ENCODE data around the gene ZNF211. TPM values are rescaled to one million over a fixed set of nuclear protein-coding genes. Genes with fewer than 3 reads are reported as not detected.

The ZNF211 gene
- total RNA-seq, 6 experiments from 2014 or later, result 1.7 to 5.4 (median 3.9) TPM

- intact Hi-C loops (cut with DNase I), result no loop called here
- ATAC-seq, result no peak
- TF ChIP-seq CTCF (IDR thresholded peaks at IDR 0.05) (no peak), POLR2A (IDR thresholded peaks at IDR 0.05) (no peak)
These were observed 38.3 kb downstream of the ZNF211 start for GRCh38 chr19:57671124-57671895.

GRCh38 chr19:57672466-57672865, 39.5 kb downstream of the ZNF211 start:
- H3K27me3 ChIP-seq, result no peaks in the 10 kb centered on the region
- H3K36me3 ChIP-seq, result no peaks in the 10 kb centered on the region
- 73% methylated on average over 4 of the region's 4 CpGs for WGBS (ENCODE audit: insufficient coverage, low coverage, low lambda C conversion rate, missing lambda C conversion rate)
- H3K4me3 ChIP-seq, result no peak overlapping the region
- DNase-seq, result no peak
- no peaks in the 10 kb centered on the region for H3K4me1 ChIP-seq
- no peak for ATAC-seq
- peaks cover 0 to 4% (median 0%) of the 10 kb centered on the region in 4 donors for H3K9me3 ChIP-seq
- TF ChIP-seq CTCF (IDR thresholded peaks at IDR 0.05) (no peak), POLR2A (IDR thresholded peaks at IDR 0.05) (no peak)
- intact Hi-C loops (cut with DNase I), result no loop called here
- no peak overlapping the region for H3K27ac ChIP-seq

More at GRCh38 chr19:57671124-57671895, 38.3 kb downstream of the ZNF211 start:
- WGBS (ENCODE audit: insufficient coverage, low coverage, low lambda C conversion rate, missing lambda C conversion rate), result 49% methylated on average over 7 of the region's 7 CpGs
- no peaks in the 10 kb centered on the region for H3K27me3 ChIP-seq
- H3K27ac ChIP-seq, result no peak overlapping the region
- H3K9me3 ChIP-seq, result peaks cover 0 to 4% (median 0%) of the 10 kb centered on the region in 4 donors
- no peak for DNase-seq
- H3K4me3 ChIP-seq, result no peak overlapping the region
- H3K4me1 ChIP-seq, result no peaks in the 10 kb centered on the region
- no peaks in the 10 kb centered on the region for H3K36me3 ChIP-seq

GRCh38 chr19:57675881-57676280, 42.9 kb downstream of the ZNF211 start:
- intact Hi-C loops (cut with DNase I), result no loop called here
- TF ChIP-seq CTCF (IDR thresholded peaks at IDR 0.05) (no peak), POLR2A (IDR thresholded peaks at IDR 0.05) (no peak)
- DNase-seq (no peak), ATAC-seq (no peak)
- Histone ChIP-seq H3K27ac (no peak overlapping the region), H3K4me3 (no peak overlapping the region), H3K4me1 (no peaks in the 10 kb centered on the region), H3K9me3 (peaks cover 0 to 4% (median 0%) of the 10 kb centered on the region in 4 donors), H3K36me3 (no peaks in the 10 kb centered on the region), H3K27me3 (no peaks in the 10 kb centered on the region)
- 50% methylated on average over 2 of the region's 2 CpGs for WGBS (ENCODE audit: insufficient coverage, low coverage, low lambda C conversion rate, missing lambda C conversion rate)

- Histone ChIP-seq H3K4me3 (peak overlapping the region; percentile 89 to 91 (median 91)), H3K9me3 (peaks cover 3 to 19% (median 11%) of the 10 kb centered on the region in 4 donors), H3K27me3 (no peaks in the 10 kb centered on the region), H3K36me3 (peaks cover 0 to 15% (median 3%) of the 10 kb centered on the region in 4 donors), H3K27ac (no peak overlapping the region), H3K4me1 (peaks cover 0 to 9% (median 2%) of the 10 kb centered on the region in 4 donors)
- no peak for TF ChIP-seq CTCF (IDR thresholded peaks at IDR 0.05)
- no peak for TF ChIP-seq POLR2A (IDR thresholded peaks at IDR 0.05)
- ATAC-seq, result no peak
- intact Hi-C loops (cut with DNase I), result no loop called here
- WGBS (ENCODE audit: insufficient coverage, low coverage, low lambda C conversion rate, missing lambda C conversion rate), result 3% methylated on average over 8 of the region's 19 CpGs
- no peak for DNase-seq
These were observed 49.3 kb downstream of the ZNF211 start for GRCh38 chr19:57682226-57682766.
